ENCODE measurements around the gene SEMA3F.

DNA sequence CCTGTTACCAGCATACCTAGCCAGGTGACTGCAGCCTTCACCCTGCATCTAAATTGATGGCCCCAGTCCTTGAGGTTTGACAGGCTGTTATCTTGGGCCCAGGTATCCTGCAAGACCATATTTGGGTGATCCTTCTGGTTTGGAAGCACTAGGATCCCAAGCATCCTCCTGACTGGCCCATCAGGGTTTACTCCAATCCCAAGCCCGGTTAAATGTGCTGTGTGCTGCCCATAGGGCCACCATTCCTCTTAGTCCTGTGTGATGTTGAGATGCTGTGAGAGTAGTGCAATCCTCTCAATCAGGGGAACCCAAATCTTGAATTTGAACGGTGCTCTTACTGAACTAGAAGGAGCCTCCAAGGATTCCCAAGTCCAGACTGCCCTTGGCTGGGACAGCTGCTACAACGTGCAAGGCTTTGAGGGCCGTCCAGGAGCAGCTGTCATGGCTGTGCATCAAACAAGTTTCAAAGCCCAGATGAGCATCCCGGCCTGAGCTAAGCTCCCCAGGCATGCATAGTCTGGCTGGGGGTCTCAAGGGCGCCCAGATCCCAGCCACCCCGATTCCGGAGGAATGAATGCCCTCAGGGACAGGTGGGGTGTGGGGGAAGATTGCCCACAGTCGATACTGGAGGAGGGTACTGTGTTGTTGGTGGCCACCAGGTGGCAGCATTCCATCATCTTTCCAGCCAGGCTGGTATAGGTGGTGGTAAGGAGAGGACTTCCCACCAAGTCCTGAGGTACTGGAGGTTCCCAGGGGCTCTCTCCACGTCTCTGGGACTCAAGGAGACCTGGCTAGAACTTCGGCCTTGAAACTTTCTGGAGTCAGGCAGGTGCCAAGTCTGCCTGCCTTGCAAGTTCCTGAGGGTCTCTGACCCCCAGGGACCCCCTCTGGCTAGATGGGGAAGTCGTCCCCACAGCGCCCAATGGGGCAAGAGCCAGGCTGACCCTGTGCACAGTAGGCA lies 33.8 kb upstream of the SEMA3F start:
- TF ChIP-seq, protein P1, sequence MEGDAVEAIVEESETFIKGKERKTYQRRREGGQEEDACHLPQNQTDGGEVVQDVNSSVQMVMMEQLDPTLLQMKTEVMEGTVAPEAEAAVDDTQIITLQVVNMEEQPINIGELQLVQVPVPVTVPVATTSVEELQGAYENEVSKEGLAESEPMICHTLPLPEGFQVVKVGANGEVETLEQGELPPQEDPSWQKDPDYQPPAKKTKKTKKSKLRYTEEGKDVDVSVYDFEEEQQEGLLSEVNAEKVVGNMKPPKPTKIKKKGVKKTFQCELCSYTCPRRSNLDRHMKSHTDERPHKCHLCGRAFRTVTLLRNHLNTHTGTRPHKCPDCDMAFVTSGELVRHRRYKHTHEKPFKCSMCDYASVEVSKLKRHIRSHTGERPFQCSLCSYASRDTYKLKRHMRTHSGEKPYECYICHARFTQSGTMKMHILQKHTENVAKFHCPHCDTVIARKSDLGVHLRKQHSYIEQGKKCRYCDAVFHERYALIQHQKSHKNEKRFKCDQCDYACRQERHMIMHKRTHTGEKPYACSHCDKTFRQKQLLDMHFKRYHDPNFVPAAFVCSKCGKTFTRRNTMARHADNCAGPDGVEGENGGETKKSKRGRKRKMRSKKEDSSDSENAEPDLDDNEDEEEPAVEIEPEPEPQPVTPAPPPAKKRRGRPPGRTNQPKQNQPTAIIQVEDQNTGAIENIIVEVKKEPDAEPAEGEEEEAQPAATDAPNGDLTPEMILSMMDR (IDR thresholded peaks at IDR 0.05): peak; percentile 79 to 88 (median 84)
- TF ChIP-seq POLR2A (IDR thresholded peaks at IDR 0.05): no peak

Measured in right lobe of liver (tissue), 4 donors.